GM21576 (cell line): ENCODE measurements around the gene MYO3B.
"Not testable (repeated sequence)": the region's sequence is repeated elsewhere in the genome, so short reads cannot be mapped to it uniquely, and the experiment has no call there.

Experiments
- ATAC-seq: cut with Tn5 transposase; IDR thresholded peaks from one replicate; pipeline ENCODE4 v1.9.1; 2021; ENCODE audit warnings: mild to moderate bottlenecking, moderate library complexity; ENCODE audit not compliant: unreplicated experiment

The MYO3B gene

DNA sequence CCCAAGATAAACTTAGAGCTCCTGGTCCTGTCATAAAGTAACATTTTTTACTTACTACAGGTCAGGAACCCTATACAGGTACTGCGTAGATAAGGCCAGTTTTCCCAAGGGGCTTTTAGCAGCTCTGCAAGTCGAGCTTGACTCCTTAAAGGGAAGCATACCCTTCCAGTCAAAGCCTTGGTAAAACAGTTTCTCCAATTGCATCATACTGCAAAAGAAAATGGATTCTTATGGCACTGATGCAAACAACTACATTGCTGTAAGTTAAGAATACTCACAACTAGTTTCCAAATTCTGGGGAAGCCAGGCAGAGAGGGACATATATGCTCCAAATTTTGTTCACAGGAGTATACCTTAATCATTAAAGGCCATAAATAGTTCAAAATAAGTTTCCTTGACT is 31.0 kb downstream of the MYO3B start:
- ATAC-seq, result no peak

DNA sequence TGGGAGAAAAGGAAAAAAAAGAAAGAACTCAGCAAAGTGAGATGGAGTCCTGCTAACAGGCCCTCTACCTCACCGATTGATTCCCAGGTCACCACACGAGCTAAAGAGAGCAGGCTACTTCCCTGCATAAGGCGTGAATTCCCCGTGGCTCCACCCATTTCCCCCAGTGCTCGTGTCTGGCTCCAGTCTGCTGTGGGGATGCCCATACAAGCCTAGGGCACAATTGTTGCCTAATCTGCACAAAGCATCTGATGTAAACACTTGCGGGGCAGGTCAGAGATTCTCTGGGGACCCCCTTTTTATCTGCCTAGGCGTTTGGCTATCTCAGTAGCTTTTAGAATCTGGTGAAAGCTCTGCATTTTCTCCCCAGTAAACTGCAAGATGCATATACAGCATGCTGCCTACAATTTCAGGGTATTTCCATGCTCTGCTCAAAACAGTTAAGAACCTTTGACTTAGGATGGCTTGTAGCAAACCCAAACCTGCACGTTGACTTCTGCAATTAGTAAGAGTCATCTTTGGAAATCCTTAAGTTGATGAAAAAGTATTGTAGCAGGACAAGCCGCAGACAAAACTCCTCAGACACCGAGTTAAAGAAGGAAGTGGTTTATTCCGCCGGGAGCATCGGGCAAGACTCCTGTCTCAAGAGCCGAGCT is 34.8 kb downstream of the MYO3B start:
- no peak for ATAC-seq

DNA sequence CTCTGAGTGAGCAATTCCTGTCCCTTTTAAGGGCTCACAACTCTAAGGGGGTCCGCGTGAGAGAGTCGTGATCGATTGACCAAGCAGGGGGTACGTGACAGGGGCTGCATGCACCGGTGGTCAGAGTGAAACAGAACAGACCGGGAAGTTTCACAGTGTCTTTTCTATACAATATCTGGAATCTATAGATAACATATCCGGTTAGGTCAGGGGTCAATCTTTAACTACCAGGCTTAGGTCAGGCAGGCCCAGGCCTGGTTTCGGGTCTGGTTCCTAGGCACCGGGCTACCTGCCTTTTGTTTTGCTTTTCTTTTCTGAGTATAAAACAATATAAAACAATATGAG is 35.3 kb downstream of the MYO3B start:
- ATAC-seq, result not testable (repeated sequence)

DNA sequence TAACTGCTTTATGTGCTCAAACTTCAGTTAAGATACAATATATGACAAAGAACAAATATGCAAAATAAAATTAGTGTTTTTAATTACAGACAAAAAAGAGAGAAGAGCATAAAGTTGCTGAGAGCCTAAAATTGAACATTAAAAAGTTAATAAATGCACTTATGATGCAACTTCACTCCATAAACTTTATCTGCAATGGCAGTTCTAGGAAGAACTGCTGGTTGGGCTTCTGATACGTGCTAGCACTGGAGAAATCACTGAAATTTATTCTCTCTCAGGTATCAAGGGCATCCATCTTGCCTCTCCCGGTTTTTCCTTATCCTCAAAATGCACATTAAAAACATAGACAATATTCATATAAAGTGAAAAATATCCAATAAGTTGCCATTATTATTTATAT is 35.7 kb downstream of the MYO3B start:
- no peak for ATAC-seq

DNA sequence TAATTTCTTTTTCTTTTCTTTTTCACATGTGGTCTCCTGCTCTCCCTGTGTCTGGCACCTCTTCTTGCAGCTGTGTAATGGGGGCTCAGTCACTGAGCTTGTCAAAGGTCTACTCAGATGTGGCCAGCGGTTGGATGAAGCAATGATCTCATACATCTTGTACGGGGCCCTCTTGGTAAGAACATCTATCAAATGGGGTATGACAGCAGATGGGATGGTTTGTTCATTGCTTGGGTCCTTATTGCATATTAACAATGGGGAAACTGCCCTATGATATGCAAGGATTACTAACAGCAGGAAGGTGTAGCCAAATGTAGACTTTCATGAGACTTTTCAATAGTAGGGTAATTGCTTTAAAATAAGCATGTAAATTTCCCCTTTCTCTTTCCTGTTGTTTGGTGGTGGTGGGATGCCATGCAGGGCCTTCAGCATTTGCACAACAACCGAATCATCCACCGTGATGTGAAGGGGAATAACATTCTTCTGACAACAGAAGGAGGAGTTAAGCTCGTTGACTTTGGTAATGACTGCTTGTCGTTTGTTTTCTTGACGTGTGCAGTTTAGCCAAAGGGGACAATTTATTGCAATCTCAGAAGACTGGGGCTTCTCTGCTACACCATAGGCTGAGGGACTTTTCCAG is 36.5 kb downstream of the MYO3B start:
- ATAC-seq, result no peak

DNA sequence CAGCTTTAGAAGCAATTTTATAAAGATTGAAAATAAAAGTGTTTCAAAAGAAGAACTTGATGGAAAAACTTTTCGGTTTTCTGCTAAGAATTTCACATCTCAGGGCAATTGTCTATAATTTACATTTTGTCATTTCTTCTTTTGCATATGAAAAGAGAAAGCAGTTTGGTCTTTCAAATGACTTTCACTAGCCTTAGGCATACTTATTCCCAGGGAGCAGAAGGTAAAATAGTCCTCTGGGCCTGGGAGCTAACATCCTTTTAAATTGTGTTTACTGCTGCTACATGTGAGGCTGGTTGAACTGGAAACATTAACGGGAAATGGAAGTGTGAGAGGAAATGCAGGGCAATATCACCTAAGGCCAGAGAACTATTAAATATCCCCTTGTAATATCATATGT is 37.1 kb downstream of the MYO3B start:
- ATAC-seq, result no peak

DNA sequence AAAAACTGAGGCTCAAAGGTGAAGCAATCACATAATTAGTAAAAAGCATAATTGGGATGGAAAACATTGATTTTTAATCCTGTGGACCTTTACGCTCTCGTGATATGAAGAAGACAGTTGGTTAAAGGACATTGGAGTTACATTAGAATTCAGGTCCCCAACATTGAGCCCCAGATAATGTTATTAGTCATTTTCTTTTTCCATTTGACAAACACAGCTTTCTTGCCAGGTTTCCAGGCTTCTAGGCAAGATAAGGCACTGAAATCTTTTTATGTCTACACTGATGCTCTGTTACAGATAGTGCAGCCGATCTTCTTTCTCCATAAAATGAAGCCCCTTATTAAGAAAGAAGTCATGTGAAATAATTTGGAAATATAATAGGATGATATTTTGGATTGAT is 38.5 kb downstream of the MYO3B start:
- ATAC-seq, result no peak

DNA sequence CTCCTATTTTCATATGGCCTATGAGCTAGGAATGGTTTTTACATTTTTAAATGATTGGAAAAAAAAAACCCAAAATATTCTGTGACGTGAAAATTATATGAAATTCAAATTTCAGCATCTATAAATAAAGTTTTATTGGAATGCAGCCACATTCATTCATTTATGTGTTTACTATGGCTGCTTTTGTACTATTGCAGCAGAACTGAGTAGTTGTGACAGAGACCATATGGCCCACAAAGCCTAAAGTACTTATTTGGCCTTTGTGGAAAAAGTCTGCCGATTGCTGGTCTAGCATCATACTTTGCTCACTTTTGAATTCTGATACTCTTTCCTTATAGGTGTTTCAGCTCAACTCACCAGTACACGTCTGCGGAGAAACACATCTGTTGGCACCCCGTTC is 39.0 kb downstream of the MYO3B start:
- no peak for ATAC-seq

DNA sequence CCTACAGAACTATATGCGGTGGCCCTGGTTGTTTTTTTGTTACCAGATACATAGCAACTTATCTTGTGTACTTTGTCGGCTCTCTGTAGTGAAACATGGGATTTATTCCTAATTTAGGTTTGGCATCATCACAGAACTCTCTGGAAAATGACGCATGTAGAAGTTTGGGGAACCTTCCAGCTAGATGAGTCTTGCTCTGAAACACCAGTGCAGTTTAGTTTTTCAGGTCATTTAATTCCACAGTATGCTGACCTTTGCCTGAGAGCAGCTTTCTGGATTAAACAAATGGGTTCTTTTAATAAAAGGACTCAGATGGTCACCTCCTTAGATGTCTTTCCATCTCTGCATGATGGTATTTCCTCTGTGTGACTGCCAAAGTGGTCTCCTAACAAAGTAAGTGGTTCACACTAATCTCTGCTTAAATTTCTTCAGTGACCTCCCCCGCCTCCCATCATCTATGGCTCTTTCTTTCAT is 39.9 kb downstream of the MYO3B start:
- no peak for ATAC-seq

DNA sequence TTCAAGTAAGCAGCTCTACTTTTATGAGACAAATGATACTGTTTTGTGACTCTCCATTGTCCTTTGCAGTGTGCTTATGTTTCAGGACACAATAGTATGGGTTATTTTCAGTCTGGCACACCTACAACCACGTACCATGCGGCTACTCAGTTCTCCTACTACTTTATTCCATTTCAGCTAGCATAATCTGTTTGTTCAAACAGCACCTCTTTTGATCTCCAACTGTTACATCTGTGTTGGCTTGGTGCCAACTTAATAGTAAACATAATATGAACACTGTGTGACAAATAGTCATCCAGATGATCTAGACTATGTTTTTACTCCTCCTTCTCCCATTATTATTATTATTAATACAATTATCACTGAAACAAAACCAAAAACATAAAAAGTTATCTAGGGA is 40.5 kb downstream of the MYO3B start:
- no peak for ATAC-seq

DNA sequence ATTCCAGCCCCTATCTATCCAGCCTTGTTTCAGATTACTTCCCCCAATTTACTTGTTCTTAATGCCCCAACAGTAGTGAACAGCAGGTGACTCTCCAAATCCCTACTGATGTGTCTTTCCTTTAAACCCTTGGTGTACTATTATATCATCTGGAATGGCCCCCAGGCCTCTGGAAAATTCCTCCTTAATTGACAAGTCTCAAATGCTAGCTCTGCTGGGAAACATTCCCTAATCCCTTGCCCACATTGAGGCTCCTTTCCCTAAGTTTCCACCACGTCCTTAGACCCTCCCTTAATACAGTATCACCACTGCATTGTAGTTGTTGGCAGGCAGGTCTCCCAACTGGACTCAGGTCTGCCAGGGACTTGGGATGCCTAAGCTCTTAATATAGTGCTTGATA is 41.0 kb downstream of the MYO3B start:
- no peak for ATAC-seq

DNA sequence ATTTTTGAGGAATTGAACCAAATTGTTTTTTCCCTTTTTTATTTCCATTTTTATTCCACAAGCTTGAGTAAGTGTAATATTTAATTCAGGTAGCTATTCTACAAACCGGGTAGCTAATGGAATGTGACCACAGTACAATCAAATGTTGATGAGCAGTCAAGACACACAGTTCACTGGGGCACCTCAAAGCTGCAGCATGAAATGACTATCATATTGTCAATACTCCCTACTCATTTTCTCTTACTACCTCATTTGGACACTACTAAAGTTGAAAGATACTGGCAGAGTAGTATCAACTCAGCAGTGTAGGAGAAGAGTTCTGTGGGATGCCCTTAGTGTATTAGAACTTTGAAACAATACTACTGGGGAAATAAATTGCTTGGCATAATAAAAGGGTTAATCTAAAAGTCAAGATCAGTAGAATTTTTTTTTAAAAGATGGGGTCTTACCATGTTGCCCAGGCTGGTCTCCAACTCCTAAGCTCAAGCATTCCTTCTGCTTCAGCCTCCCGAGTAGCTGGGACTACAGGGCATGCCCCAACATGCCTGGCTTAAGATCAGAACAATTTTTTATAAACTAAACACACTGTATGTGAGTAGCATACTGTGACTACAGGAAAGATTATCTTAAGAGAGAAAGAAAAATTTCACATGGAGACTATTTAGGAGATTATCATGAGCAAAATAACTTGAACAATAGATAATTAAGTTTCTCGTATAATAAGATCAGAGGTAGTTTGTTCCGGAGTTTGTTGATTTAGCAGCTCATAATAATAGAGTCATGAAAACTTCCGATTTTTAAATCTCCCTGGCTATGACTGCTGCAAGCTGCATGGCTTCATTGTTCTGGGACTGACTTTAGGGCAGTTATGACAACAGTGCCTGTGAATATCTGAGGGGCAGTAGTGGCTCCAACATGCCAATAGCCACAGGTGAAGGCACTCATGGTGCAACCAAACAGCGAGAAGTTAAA is 43.7 kb downstream of the MYO3B start:
- ATAC-seq, result no peak

DNA sequence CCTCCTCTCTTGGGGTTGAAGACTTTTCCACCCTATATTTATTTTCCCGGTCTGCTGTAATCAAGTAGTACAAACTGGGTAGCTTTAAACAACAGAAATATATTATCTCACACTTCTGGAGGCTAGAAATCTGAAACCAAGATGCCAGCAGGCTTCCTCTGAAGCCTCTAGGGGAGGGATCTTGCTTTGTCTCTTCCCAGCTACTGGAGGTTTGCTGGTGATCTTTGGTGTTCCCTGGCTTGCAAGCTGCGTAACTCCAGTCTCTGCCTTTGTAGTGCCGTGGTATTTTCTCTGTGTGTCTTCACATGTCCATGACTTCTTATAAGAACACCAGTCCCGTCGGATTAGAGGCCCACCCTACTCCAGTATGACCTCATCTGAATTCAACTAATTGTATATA is 44.4 kb downstream of the MYO3B start:
- ATAC-seq, result no peak

DNA sequence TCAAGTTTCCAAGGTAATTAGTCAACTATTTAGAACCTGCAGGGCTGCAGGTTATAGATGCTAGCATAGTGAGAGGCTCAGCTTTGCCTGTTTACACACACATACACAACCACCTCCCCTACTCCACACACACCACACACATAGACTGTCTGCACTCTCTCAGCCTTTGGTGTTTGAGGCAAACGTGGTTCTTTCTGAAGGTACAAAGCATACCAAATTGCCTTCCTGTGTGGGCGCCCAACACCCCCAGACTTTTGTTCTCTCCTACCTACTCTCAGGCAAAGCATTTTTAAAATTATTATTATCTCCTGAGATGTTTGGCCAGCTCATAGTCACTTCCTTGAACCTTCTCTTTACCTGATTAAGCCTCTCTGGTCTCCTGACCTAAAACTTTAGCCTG is 44.9 kb downstream of the MYO3B start:
- no peak for ATAC-seq

DNA sequence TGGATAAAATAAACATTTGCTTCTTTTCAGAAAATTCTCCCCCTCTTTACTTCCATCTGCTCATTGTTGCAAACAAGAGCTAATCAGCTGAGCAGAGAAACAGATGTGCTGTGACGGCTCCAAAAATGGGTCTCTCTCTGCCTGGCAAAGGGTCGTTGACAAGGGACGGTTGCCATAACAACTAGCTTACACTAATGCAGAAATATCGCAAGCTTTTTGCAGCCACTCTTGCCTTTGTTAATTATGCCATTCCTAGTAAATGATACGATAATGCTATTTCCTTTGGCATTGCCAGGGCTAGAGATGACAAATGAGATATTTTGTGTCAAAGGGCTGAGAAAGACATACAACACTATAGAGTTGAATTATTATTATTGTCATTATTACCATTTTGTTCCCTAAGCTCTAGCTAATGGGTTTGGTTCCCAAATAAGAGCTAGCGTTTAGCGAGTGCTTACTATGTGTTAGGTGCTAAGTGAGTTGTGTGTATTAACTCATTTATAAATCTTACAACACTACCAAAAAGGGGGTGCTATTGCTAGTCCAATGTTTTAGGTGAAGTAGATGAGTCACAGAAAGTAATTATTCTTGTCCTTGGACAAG is 46.8 kb downstream of the MYO3B start:
- no peak for ATAC-seq

DNA sequence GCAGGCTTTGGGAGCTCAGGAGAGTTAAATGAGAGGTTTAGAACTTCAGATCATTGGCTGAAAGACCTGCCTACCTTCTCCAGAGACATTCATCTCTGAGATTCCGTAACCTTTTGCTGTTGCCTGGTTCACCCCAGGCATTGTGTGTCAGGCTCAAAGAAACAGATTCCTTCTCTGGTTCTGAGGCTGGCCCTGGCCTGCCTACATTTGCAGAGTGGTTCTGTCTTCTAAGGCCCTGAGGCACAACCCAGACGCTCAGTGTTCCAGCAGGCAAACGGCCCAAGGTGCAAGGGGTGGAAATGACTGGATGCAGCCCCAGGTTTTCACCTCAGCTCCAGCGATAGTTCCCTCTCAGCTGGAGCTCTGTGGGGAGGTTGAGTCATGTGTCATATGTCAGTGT is 48.3 kb downstream of the MYO3B start:
- no peak for ATAC-seq

DNA sequence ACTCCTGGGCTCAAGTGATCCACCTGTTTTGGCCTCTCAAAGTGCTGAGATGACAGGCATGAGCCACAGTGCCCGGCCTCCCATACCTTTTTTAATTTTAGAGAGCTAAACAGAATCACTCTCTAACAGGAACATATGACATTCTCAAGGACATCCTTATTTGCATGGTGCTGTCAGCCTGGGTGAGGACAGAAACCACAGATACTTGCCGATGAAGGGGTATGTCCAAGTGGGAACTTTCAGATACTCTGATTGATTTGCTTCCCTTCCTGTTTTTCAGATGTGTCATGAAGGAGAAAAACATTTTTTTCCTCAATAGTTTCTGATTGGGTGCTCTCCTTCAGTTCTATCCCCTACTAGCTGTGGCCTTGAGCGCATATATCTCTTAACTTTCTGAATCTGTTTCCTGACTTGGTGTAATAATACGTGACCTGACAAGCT is 49.6 kb downstream of the MYO3B start:
- ATAC-seq, result peak; percentile 89

DNA sequence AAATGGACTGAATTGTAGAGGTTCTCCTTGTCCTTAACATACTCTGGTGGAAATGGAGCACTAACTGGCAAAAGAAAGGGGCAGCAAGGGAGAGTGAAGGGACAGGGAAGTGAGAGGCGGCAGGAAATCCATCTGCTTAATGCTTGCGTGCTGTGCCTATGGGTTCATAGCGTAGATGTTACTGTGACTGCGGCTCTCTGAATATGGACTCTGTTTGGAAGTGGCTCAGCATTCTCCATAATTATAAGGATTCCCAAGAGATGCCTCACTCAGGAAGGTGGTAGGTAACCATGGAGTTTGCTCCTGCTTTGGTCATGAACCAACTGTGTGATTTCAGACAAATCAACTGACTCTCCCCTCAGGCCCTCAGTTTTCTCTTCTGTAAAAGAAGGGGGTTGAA is 50.0 kb downstream of the MYO3B start:
- ATAC-seq, result no peak

DNA sequence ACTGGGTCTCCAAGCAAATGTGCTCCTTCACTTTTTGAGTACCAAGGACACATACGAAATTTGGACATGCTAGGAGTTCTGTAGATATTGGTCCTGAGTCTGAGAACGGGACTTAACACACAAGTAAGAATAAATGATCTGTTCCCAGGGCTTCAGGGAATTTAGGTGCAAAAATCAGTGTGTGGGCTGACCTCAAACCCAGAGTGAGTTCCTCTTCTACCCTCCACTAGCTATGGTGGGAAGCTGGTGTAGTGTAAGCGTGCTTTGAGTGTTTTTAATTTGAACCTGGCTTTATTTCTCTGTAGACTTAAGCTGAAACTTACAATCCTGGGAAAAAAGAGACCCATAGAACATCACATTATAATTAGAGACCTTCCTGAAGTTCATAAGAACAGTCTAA is 50.5 kb downstream of the MYO3B start:
- ATAC-seq, result no peak

DNA sequence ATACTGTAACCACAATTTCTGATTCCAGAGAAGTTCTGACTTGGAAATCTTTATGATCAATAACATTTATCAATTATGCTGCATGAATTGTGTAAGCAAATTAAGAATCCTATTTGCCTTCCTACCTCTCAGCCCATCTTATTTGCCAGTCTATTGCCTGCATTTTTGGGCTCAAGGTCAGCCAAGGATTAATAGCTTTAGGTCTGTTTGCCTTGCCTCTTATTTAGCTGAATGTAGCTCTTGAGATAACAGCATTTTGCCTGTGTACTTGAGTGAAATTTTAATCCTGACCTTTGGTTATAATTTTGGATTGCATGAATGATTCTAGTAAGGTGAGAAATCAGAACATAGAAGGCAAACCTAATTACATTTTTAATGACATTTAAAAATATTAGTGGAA is 51.2 kb downstream of the MYO3B start:
- ATAC-seq, result no peak

DNA sequence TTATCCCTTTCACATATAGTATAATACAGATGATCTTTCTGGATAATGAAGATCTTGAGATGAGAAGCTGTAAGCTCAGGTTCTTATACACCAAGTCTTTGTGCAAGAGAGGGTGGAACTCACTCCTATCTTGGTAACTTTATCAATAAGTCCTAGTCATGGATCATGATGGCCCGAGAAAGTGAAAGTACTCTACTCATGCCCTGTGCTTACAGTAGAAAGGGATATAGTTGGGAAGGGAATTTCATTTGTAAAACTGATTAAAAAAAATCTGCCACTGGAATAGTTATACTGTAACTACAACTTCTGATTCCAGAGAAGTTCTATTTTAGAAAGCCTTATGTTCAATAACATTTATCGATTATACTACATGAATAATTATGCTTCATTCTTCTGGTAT is 51.8 kb downstream of the MYO3B start:
- ATAC-seq, result no peak
